Measurements from ENCODE around the gene PARD3B.

PARD3B gene

DNA sequence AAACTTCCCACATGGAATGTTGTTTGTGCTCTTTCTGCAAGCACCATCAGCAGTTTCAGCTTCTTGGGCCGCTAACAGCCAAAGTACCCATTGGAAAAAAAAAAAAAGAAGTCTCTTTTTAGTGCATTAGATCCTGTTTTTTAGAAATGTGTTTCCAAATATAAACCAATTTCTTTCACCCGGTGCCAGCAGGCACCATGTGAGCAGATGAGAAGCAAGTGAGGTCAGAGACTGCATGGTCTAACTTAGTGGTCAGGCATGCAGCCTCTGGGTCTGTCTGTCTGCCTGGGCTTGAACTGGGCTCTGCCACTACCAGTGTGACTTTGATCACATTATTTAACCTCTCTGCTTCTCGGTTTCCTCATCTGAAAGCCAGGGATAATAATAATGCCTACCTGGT is 1061.9 kb downstream of the PARD3B start:
- DNase-seq = no peak

DNA sequence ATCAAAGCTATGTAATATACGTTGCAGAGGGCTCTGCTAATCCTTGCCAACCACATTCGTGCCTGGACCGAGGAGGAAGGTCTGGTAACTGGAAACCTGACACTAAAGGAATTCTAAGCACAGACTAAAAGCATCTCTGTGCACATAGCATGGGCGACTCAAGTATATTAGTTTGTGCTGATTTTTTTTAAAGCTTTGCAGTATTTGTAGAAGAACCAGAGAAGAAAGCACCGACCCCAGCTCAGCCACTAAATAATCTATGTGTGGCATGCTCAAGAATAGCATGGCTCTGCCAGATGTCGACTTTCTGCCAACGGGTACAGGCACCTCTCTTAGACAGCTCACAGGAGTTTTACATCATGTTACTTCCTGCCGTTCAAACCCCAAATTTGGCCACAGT is 1063.8 kb downstream of the PARD3B start:
- DNase-seq = no peak

DNA sequence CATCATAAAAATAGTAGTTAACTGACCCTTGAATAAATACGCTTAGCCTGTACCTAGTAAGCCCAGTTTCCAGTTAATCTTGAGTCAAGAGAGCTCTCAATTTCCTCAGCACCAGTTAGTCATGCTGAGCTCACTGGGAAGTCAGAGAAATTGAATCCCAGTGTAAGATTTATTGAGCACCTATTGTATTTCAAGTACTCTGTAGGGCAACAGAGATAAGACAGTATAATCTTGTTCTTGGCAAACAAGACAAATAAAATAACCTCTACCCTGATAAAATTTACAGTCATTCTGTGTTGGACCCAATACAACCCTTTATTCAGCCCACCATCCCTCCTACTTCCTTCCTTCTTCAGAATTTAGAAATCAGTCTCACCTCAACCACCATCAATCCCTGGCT is 1065.2 kb downstream of the PARD3B start:
- no peak for DNase-seq

- DNase-seq = no peak
Observed at GRCh38 chr2:205612636-205613035, 1067.4 kb downstream of the PARD3B start.

- no peak for DNase-seq
Observed at GRCh38 chr2:205613970-205614559, 1068.8 kb downstream of the PARD3B start.

DNA sequence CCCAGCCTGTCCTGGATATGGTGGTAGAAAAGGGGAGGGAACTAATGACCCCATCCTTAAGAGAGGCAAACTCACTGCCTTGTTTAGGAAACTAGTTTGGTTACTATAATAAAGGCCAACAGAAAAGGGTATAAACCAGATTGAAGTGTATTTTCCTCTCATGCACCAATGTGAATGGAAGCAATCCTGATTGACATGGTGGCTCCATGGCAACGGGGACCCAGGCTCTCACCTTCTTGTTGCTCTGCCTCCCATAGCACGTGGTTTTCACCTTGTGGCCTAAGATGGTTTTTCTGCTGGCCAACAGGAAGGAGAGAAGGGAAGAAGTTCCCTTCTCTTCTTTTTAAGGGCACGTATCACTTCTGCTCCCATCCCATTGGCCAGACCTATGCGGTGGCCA is 1069.7 kb downstream of the PARD3B start:
- DNase-seq = no peak

DNA sequence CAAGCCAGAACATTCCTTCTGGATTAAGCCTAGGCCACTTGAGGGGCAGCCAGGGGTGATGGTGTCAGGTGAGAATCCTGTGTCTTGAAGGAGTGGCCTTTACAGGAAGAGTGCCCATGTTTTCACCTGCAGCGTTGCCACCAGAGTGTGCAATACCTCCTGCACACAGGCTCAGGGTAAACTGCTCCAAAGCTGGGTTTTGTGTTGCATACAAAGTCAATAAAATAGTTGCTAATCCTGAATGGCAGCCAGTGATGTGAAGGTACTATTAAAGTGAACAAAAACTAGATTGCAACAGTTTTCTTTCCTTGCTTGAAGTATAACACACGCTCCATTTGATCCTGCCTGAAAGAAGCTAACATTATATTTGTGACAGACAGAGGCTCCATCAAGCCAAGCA is 1072.6 kb downstream of the PARD3B start:
- no peak for DNase-seq

GRCh38 chr2:205619600-205619999 is 1074.3 kb downstream of the PARD3B start:
- no peak for DNase-seq

DNA sequence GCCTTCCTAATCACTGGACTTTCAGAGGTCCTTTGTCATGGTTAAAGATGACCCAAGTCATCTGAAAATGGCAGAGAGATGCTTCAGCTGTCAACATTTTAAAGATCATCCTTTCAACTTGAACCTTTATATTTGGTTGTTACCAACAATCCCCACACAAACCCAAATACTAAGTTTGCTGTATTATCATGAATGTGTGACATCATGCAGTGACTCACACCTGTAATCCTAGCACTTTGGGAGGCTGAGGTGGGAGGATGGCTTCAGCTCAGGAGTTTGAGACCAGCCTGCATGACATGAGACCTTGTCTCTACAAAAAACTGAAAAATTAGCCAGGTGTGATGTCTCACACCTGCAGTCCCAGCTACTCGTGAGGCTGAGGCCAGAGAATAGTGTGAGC is 1081.8 kb downstream of the PARD3B start:
- DNase-seq = no peak

- no peak for DNase-seq
Observed at GRCh38 chr2:205628422-205628821, 1083.1 kb downstream of the PARD3B start.

DNA sequence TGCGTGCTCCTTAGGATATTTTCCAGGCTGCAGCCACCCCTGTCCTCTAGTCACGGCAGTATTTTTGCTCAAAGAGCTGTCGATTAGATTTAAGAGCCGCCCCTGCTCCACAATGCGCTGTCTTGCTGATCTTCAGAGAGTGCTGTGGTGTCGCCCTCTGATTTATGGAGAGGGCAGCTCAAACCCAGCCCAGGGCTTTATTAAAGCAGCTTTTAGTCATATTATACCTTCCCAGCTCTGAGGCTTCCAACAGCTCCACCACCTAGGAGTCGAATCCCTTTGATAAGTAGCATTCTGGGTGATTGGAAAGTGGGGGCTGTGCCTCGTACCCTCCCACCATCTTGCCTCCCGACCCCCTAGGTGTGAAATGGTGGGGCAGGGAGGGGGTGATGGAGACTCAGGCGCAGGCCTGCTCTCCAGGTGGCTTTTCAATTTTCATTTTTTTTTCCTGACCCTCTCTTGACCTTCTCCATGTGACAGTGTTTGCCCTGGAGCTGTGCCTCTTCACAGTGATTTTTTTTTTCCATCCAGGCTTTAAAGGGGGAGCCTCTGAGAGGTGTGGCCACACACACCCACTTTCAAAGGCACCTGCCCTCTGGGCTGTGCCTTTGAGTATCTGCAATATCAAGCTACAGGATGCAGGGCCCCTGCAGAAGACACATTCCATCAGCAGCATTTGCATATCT is 1084.0 kb downstream of the PARD3B start:
- DNase-seq = no peak

- DNase-seq = no peak
Observed at GRCh38 chr2:205633994-205634393, 1088.7 kb downstream of the PARD3B start.

- DNase-seq = no peak
Observed at GRCh38 chr2:205636549-205637319, 1091.5 kb downstream of the PARD3B start.

DNA sequence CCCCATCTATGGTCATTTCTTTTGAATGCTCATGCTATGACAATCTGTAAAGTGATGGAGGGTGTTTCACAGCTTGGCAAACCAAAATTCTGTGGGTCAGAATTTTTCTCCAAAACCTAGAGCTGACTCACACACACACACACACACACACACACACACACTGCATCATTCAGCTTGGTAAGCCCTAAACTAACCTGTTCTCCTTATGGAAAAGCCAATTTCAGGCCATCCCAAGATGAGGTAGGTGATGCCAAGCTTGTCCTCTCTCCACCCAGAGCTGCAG is 1092.0 kb downstream of the PARD3B start:
- DNase-seq = no peak

- no peak for DNase-seq
Observed at GRCh38 chr2:205637779-205638503, 1092.7 kb downstream of the PARD3B start.

- peak; percentile 32 to 36 for DNase-seq
Observed at GRCh38 chr2:205640716-205641115, 1095.4 kb downstream of the PARD3B start.

DNA sequence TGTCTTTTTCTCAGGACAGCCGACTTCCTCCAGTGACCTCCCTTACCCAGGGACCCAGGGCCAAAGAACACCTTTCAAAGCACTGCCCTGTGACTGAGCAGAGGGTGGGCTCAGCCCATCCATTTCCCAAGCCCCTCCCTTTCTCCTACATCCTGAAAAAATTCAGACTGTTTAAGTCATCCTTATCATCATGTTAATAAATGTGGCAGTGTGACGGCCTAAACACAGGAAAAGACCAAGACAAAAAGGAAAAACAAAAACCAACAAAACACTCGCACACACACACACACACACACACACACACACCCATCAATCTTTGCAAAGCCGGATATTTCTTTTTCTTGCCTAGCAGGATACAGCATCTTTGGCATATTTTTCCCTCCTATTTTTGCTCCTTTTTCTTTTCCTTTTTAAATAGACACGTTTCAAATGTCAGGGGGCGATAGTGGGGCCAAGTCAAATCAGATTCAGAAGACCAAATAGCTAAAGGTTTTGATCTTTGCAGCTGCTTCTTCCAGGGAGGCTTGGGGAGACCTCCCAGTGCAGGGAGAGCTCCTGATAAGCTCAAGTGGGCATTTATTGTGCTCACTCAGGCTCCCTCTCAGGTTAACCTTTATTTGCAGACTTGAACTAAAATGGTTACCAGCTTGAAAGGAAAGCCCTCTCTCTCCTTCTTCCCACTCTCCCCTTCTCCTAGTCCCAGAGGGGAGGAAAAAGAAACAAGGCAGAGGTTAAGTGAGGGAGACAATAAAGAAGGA is 1097.5 kb downstream of the PARD3B start:
- DNase-seq = no peak

GRCh38 chr2:205643391-205643885 is 1098.2 kb downstream of the PARD3B start:
- DNase-seq = no peak

GRCh38 chr2:205644018-205644417 is 1098.7 kb downstream of the PARD3B start:
- no peak for DNase-seq

- peak; percentile 20 to 28 for DNase-seq
Observed at GRCh38 chr2:205646680-205647079, 1101.4 kb downstream of the PARD3B start.

GRCh38 chr2:205650450-205650849 is 1105.2 kb downstream of the PARD3B start:
- DNase-seq = no peak

DNA sequence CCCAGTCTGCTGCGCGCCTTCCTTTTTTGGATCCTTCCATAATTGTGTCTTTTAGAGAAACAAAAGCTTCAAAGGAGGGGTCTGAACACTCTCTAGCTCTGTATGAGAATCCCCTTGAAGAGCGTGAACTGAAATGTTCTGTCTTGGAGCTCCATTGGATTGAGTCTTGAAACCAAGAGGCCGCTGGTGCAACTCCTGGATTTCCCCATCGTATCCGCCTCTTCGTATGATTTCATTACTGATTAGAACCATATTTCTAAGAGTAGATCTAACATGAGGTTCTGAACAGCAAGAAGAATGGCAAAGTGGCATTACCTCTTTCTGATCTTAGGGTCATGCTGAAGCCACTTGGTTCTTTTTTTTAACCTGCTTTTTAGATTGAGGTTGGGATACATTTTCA is 1105.7 kb downstream of the PARD3B start:
- no peak for DNase-seq

DNA sequence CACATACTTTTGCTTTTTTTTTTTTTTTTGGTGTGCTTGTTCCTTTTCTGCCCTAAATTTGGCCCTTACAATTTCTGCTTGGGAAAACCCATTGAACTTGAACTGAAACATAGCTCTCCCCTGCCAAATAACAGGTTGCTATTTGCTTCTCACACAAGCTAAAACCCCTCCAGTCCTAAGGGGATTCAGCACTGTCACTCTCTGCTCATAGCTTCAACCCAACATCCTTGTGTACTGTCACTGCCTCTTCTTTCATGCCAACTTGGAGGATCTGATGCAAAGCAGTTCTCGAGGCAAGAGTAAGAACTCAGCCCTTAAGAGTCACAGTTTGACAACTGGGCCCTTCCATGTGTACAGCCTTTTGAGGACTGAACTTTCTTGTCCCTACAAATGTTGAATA is 1106.4 kb downstream of the PARD3B start:
- DNase-seq = no peak
